GM12878 (cell line): ENCODE measurements around the gene WWOX. TPM values are rescaled to one million over a fixed set of nuclear protein-coding genes. Genes with fewer than 3 reads are reported as not detected.

ENCODE experiments used
- ATAC-seq: fragments of 200-7000 bp; cut with Tn5 transposase; 3 replicates; pipeline ENCODE4 v1.9.1; 2020; ENCODE audit warnings: mild to moderate bottlenecking, moderate library complexity
- BruUV-seq: library from RNA; stranded (reverse); fragments of 400-500 nt; replicated peaks from 2 replicates; lab custom pipeline; 2021; lab: Mats Ljungman, UMichigan
- CTCF ChIA-PET: fragments of 300-600 bp; sonication (Branson Sonifier 250); formaldehyde crosslinking; extraction: SDS; loops from one replicate; lab custom pipeline; 2021; ENCODE audit warnings: inconsistent platforms; lab: Yijun Ruan, JAX
- POLR2A ChIA-PET: fragments of 350-600 bp; formaldehyde crosslinking; extraction: SDS; loops from one replicate; lab custom pipeline; 2021; ENCODE audit warnings: inconsistent platforms; lab: Charles Lee
- RAD21 ChIA-PET: fragments of 300-600 bp; sonication (Branson Sonifier 250); formaldehyde crosslinking; loops from one replicate; lab custom pipeline; 2023; ENCODE audit warnings: antibody characterized with exemption; ENCODE audit not compliant: unreplicated experiment; lab: Charles Lee
- SMC1A ChIA-PET: fragments of 300-600 bp; sonication (Branson Sonifier 250); formaldehyde crosslinking; loops from one replicate; lab custom pipeline; 2023; ENCODE audit not compliant: unreplicated experiment, uncharacterized antibody; lab: Charles Lee
- DNase-seq: peaks from one replicate; pipeline ENCODE4 v3.0.0-alpha.2; 2011; ENCODE audit warnings: low read depth, low spot score
- FAIRE-seq: peaks from 3 replicates; lab custom pipeline; 2011; peaks lifted over from hg19 to GRCh38; lab: Jason Lieb, UNC
- H2AFZ ChIP-seq: 2 replicates; pipeline ENCODE4 v1.6.0; 2011; ENCODE audit warnings: low read depth, low read length, control low read depth; ENCODE audit not compliant: control insufficient read depth
- H3K27ac ChIP-seq: 2 replicates; pipeline ENCODE4 v1.5.1; 2011; ENCODE audit warnings: control low read depth; ENCODE audit not compliant: control insufficient read depth, insufficient read depth
- H3K27me3 ChIP-seq, 2 experiments: replicated peaks in 1 of 2; 2 replicates each; pipeline versions ENCODE4 v1.6.0 to v1.6.1; 2011; ENCODE audit warnings: low read length in 1 of 2; ENCODE audit not compliant: control insufficient read depth in 2 of 2, insufficient read depth in 2 of 2
- H3K36me3 ChIP-seq, 2 experiments: 2 replicates each; pipeline ENCODE4 v1.5.1; 2011; ENCODE audit warnings: low read length in 1 of 2; ENCODE audit not compliant: control insufficient read depth in 2 of 2, insufficient read depth in 2 of 2
- H3K4me1 ChIP-seq: 2 replicates; pipeline ENCODE4 v1.6.1; 2011; ENCODE audit warnings: mild to moderate bottlenecking, low read length, moderate library complexity, mixed read lengths; ENCODE audit not compliant: control insufficient read depth, insufficient read depth
- H3K4me2 ChIP-seq: 2 replicates; pipeline ENCODE4 v1.6.0; 2011; ENCODE audit warnings: control low read depth; ENCODE audit not compliant: control insufficient read depth, insufficient read depth
- H3K4me3 ChIP-seq: fragments of 200-600 bp; sonication (generic); 2 replicates; pipeline ENCODE4 v1.5.1; 2016
- H3K79me2 ChIP-seq: 2 replicates; pipeline ENCODE4 v1.6.0; 2011; ENCODE audit warnings: low read length; ENCODE audit not compliant: control insufficient read depth, insufficient read depth
- H3K9ac ChIP-seq: 2 replicates; pipeline ENCODE4 v1.8.0; 2011; ENCODE audit warnings: low read length, control low read depth, mixed read lengths; ENCODE audit not compliant: control insufficient read depth, insufficient read depth
- H3K9me3 ChIP-seq: replicated peaks from 3 replicates; pipeline ENCODE4 v1.5.1; 2011; ENCODE audit warnings: mild to moderate bottlenecking, low read length; ENCODE audit not compliant: control insufficient read depth, insufficient read depth
- H4K20me1 ChIP-seq: 2 replicates; pipeline ENCODE4 v1.6.0; 2011; ENCODE audit not compliant: control insufficient read depth, insufficient read depth
- EGR1 ChIP-seq, 2 experiments: IDR thresholded peaks; 1 replicate in 1 of 2; 2 replicates in 1 of 2; pipeline ENCODE4 v1.6.1; 2011 to 2012; ENCODE audit warnings: low read depth in 2 of 2, low read length in 2 of 2, borderline replicate concordance in 1 of 2, mild to moderate bottlenecking in 1 of 2, moderate library complexity in 1 of 2
- FOS ChIP-seq: IDR thresholded peaks from 3 replicates; pipeline ENCODE4 v1.6.1; 2011; ENCODE audit warnings: borderline replicate concordance; ENCODE audit not compliant: insufficient read length; ENCODE audit errors: extremely low read depth
- FOXM1 ChIP-seq: IDR thresholded peaks from 2 replicates; pipeline ENCODE4 v1.6.1; 2012; ENCODE audit warnings: low read depth, mild to moderate bottlenecking, inconsistent platforms, low read length, moderate library complexity
- HCFC1 ChIP-seq: fragments of 150-350 bp; IDR thresholded peaks from 2 replicates; pipeline ENCODE4 v1.6.1; 2014; ENCODE audit warnings: low read length
- HDAC2 ChIP-seq: fragments of 200-600 bp; sonication (generic); IDR thresholded peaks from 2 replicates; pipeline ENCODE4 v1.6.1; 2017
- IRF4 ChIP-seq: IDR thresholded peaks from 2 replicates; pipeline ENCODE4 v1.6.1; 2011; ENCODE audit warnings: low read depth, low read length
- KDM1A ChIP-seq: fragments of 200-600 bp; sonication (generic); IDR thresholded peaks from 2 replicates; pipeline ENCODE4 v1.6.1; 2016; ENCODE audit warnings: borderline replicate concordance
- MTA3 ChIP-seq: IDR thresholded peaks from 2 replicates; pipeline ENCODE4 v1.6.1; 2012; ENCODE audit warnings: low read length, inconsistent platforms, borderline replicate concordance
- MYC ChIP-seq: IDR thresholded peaks from 2 replicates; pipeline ENCODE4 v1.6.1; 2011; ENCODE audit warnings: mild to moderate bottlenecking, low read length, moderate library complexity, inconsistent platforms; ENCODE audit not compliant: insufficient read depth, insufficient replicate concordance, insufficient read length, severe bottlenecking
- NFXL1 ChIP-seq: fragments of 450-650 bp; IDR thresholded peaks from 2 replicates; pipeline ENCODE4 v1.6.1; 2017; ENCODE audit warnings: antibody characterized with exemption, mild to moderate bottlenecking, borderline replicate concordance
- NFYB ChIP-seq: IDR thresholded peaks from 2 replicates; pipeline ENCODE4 v1.6.1; 2011; ENCODE audit warnings: low read depth, mild to moderate bottlenecking, low read length, improper control_type of control experiment, moderate library complexity; ENCODE audit not compliant: insufficient read depth
- PAX5 ChIP-seq: IDR thresholded peaks from 2 replicates; pipeline ENCODE4 v1.6.1; 2011; ENCODE audit warnings: low read depth, low read length, borderline replicate concordance
- PAX8 ChIP-seq: fragments of 450-650 bp; IDR thresholded peaks from 2 replicates; pipeline ENCODE4 v1.6.1; 2017; ENCODE audit warnings: mild to moderate bottlenecking, moderate library complexity
- RAD21 ChIP-seq: IDR thresholded peaks from 2 replicates; pipeline ENCODE4 v1.6.1; 2011; ENCODE audit warnings: mild to moderate bottlenecking, low read depth, low read length, moderate library complexity; ENCODE audit not compliant: insufficient read depth
- SREBF2 ChIP-seq: IDR thresholded peaks from 2 replicates; pipeline ENCODE4 v1.6.1; 2012; ENCODE audit warnings: mild to moderate bottlenecking, low read length
- TAF1 ChIP-seq: IDR thresholded peaks from 2 replicates; pipeline ENCODE4 v1.6.1; 2011; ENCODE audit warnings: mild to moderate bottlenecking, low read depth, low read length, borderline replicate concordance
- TBL1XR1 ChIP-seq: IDR thresholded peaks from 2 replicates; pipeline ENCODE4 v1.6.1; 2012; ENCODE audit warnings: low read depth, low read length, improper control_type of control experiment
- WGBS: methylation state at CpG from one replicate; pipeline ENCODE4 v1.1.6; 2016; ENCODE audit warnings: low lambda C conversion rate; ENCODE audit not compliant: insufficient replicate concordance, insufficient coverage; ENCODE audit errors: missing lambda C conversion rate; 5-methylcytosine and 5-hydroxymethylcytosine counted together
- in situ Hi-C: fragments of 300-500 bp; cut with MboI; formaldehyde crosslinking; loops from 9 replicates; pipeline ENCODE4 v1.14.3; 2018; ENCODE audit warnings: mixed read lengths
- intact Hi-C: fragments of 100-400 bp; cut with micrococcal nuclease; formaldehyde crosslinking; loops from one replicate; pipeline ENCODE4 v1.14.2; 2022; ENCODE audit not compliant: unreplicated experiment
- polyA plus RNA-seq, 11 experiments: library from polyadenylated mRNA; depleted of rRNA in 4 of 11; unstranded in 6 of 11; stranded (reverse) in 5 of 11; fragments of >200 nt; fragmentation: Nextera tagmentation in 4 of 11; fragmentation: Illumina TruSeq in 1 of 11; extraction: Ambion mirVana in 4 of 11; extraction: Trizol in 1 of 11; gene quantifications; 1 replicate in 1 of 11; 2 replicates in 10 of 11; pipeline versions ENCODE4 v1.2.1 to v1.2.3, GENCODE V29; 2011 to 2016; ENCODE audit warnings: inconsistent platforms in 2 of 11, missing spikeins in 2 of 11, low read depth in 1 of 11
- total RNA-seq, 4 experiments: library from RNA; depleted of rRNA in 3 of 4; stranded (reverse); fragments of >200 nt in 3 of 4; fragmentation: Illumina TruSeq in 1 of 4; extraction: Trizol in 1 of 4; gene quantifications; 2 replicates each; pipeline versions ENCODE4 v1.2.1 to v1.2.3, GENCODE V29; 2013 to 2021
- TF ChIP-seq, protein P1 (sequence below): IDR thresholded peaks from 2 replicates; pipeline ENCODE4 v1.6.1; 2011; ENCODE audit warnings: low read depth, mild to moderate bottlenecking, low read length, moderate library complexity, borderline replicate concordance; ENCODE audit errors: extremely low read depth
- TF ChIP-seq, protein P2 (sequence below): IDR thresholded peaks from 2 replicates; pipeline ENCODE4 v1.6.1; 2011; ENCODE audit warnings: borderline replicate concordance, low read depth, mild to moderate bottlenecking, moderate library complexity, low read length; ENCODE audit not compliant: insufficient read depth, poor library complexity, severe bottlenecking

WWOX gene
- total and polyA plus RNA-seq, 10 of the 15 experiments (the other 5 are each of a cell fraction or from before 2014, with no cell fraction given): 2.8 to 24.4 (median 17.8) TPM

DNA sequence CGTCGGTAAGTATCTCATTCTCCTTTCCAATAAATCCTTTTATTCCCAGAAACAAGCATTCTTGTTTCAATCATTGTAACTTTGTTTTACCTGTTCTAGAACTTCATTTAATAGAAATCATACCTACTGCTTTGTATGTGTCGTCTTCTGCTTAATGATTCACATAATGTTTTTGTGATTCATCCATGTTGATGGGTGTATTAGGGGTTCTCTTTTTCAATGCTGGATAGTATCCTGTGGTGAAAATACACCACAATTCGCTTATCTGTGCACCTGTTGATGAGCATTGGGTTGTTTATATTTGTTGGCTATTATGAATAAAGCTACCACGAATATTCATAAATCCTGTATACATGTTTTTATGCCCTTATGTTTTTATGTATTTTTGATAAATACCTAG is 797.8 kb downstream of the WWOX start:
- 18% methylated on average over 5 of the region's 5 CpGs for WGBS
- ChIA-PET POLR2A (no interaction called here), RAD21 (no interaction called here), SMC1A (no interaction called here), CTCF (no interaction called here)
- Histone ChIP-seq H3K27ac (no peak overlapping the region), H3K4me1 (no peaks in the 10 kb centered on the region), H3K4me3 (no peak overlapping the region), H3K27me3 (no peaks in the 10 kb centered on the region), H3K79me2 (no peaks in the 10 kb centered on the region), H3K36me3 (no peaks in the 10 kb centered on the region), H4K20me1 (no peaks in the 10 kb centered on the region), H3K9ac (no peak overlapping the region), H3K9me3 (no peaks in the 10 kb centered on the region), H3K4me2 (no peak overlapping the region), H2AFZ (no peak overlapping the region)
- no peak for DNase-seq
- in situ Hi-C loops (no loop called here), intact Hi-C loops (no loop called here)
- BruUV-seq: no TSS peak
- ATAC-seq: no peak
- no peak for FAIRE-seq
- TF ChIP-seq HCFC1 (no peak), NFYB (no peak), SREBF2 (no peak), NFXL1 (no peak), PAX8 (no peak), FOS (no peak), IRF4 (no peak), MTA3 (no peak), EGR1 (IDR thresholded peaks at IDR 0.05; ENCODE audit: borderline replicate concordance in 1 of 2, low read depth in 2 of 2, low read length in 2 of 2) (no peak), RAD21 (no peak), MYC (no peak), KDM1A (no peak), FOXM1 (no peak), HDAC2 (no peak), TAF1 (no peak), TBL1XR1 (no peak), PAX5 (no peak)
- TF ChIP-seq, protein P1, sequence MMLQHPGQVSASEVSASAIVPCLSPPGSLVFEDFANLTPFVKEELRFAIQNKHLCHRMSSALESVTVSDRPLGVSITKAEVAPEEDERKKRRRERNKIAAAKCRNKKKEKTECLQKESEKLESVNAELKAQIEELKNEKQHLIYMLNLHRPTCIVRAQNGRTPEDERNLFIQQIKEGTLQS: no peak
- TF ChIP-seq, protein P2, sequence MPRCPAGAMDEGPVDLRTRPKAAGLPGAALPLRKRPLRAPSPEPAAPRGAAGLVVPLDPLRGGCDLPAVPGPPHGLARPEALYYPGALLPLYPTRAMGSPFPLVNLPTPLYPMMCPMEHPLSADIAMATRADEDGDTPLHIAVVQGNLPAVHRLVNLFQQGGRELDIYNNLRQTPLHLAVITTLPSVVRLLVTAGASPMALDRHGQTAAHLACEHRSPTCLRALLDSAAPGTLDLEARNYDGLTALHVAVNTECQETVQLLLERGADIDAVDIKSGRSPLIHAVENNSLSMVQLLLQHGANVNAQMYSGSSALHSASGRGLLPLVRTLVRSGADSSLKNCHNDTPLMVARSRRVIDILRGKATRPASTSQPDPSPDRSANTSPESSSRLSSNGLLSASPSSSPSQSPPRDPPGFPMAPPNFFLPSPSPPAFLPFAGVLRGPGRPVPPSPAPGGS: no peak
